Subcutaneous abdominal adipose tissue (tissue), 5 donors: Measurements from ENCODE around the gene MAP3K21.

Experiments used
- H3K27ac ChIP-seq: one replicate; pipeline ENCODE4 v1.7.0; 2013; ENCODE audit warnings: low read depth, mild to moderate bottlenecking, inconsistent platforms, low read length, moderate library complexity
- H3K27me3 ChIP-seq, 5 donors: one replicate each; pipeline ENCODE4 v1.7.0; 2013; ENCODE audit warnings: low read length in 5 of 5, inconsistent platforms in 1 of 5; ENCODE audit not compliant: control insufficient read depth in 5 of 5, insufficient read depth in 4 of 5
- H3K36me3 ChIP-seq, 5 donors: one replicate each; pipeline ENCODE4 v1.7.0; 2013; ENCODE audit warnings: low read length in 5 of 5; ENCODE audit not compliant: control insufficient read depth in 5 of 5, insufficient read depth in 5 of 5
- H3K4me1 ChIP-seq, 5 donors: one replicate each; pipeline ENCODE4 v1.7.0; 2013; ENCODE audit warnings: low read length in 5 of 5, mild to moderate bottlenecking in 3 of 5, moderate library complexity in 1 of 5; ENCODE audit not compliant: control insufficient read depth in 5 of 5, insufficient read depth in 5 of 5
- H3K4me3 ChIP-seq, 5 donors: one replicate each; pipeline ENCODE4 v1.7.0; 2013; ENCODE audit warnings: low read length in 5 of 5, low read depth in 1 of 5
- H3K9ac ChIP-seq, 5 donors: one replicate each; pipeline ENCODE4 v1.7.0; 2013; ENCODE audit warnings: low read length in 5 of 5, mild to moderate bottlenecking in 4 of 5, moderate library complexity in 3 of 5
- H3K9me3 ChIP-seq, 5 donors: one replicate each; pipeline ENCODE4 v1.7.0; 2013; ENCODE audit warnings: low read length in 5 of 5; ENCODE audit not compliant: control insufficient read depth in 5 of 5
- donor health status: healthy.
- donor health status: healthy.
- donor health status: healthy.
- donor health status: healthy.
- donor health status: healthy.

The MAP3K21 gene

DNA sequence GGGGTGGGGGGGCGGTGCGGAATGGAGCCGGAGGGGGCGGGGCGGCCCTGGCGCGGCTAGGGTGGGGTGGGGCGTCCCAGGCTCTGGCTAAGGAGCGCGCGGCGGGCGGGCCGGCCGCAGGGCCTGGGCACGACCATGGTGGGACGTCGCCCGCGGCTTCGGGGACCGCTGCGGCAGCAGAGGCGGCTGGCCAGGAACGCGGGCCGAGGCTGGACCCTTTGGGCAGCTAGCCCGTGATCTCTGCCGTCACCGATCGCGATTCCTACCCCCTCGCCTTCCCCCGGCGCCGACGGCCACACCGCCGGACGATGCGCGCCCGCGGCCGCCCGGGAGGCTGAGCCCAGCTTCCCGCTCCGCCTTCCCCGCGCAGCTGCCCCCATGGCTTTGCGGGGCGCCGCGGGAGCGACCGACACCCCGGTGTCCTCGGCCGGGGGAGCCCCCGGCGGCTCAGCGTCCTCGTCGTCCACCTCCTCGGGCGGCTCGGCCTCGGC lies at the start of gene MAP3K21:
TSS of gene MAP3K21 (plus strand) at position 74 of the 491 bp plus-strand sequence. CDS start at position 379, 305 bp downstream.
- peak within 1 kb of the TSS in 3 of 5 donors; percentile 28 to 56 (median 51) for H3K9ac ChIP-seq
- H3K4me3 ChIP-seq, result peak within 1 kb of the TSS; percentile 40 to 81 (median 71)
- no peaks in the 10 kb centered on the region for H3K9me3 ChIP-seq
- H3K27ac ChIP-seq, result no peak within 1 kb of the TSS
- peaks cover 0 to 6% (median 5%) of the 10 kb centered on the region in 5 donors for H3K27me3 ChIP-seq
- peaks cover 0 to 20% (median 15%) of the 10 kb centered on the region in 5 donors for H3K4me1 ChIP-seq
- no peaks in the 10 kb centered on the region for H3K36me3 ChIP-seq

GRCh38 chr1:233278631-233279030 lies 48.9 kb upstream of the MAP3K21 start:
- Histone ChIP-seq H3K4me3 (no peak overlapping the region), H3K36me3 (no peaks in the 10 kb centered on the region), H3K4me1 (peaks cover 0 to 7% (median 4%) of the 10 kb centered on the region in 5 donors)

DNA sequence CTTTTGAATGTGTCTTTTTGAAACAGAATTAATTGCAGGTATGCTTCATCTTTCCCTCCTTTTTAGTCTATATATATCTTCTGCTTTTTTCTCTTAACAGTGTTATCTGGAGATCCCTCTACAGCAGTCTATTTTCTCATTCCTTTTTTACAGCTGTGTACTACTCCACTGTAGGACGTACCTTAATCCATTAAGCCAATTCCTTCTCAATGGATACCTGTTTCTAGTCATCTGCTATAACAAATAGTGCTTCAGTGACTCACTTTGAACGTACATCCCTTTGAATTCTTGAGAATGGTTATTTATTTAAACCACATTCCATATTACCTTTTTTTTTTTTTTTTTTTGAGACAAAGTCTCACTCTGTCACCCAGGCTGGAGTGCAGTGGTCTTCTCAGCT lies 47.6 kb upstream of the MAP3K21 start:
- H3K27me3 ChIP-seq, result no peaks in the 10 kb centered on the region
- H3K4me1 ChIP-seq, result peaks cover 0 to 7% (median 4%) of the 10 kb centered on the region in 5 donors
- no peaks in the 10 kb centered on the region for H3K36me3 ChIP-seq
- H3K9ac ChIP-seq, result no peak overlapping the region
- H3K9me3 ChIP-seq, result no peaks in the 10 kb centered on the region
- H3K27ac ChIP-seq, result no peak overlapping the region
- no peak overlapping the region for H3K4me3 ChIP-seq

More at GRCh38 chr1:233278631-233279030, 48.9 kb upstream of the MAP3K21 start:
- Histone ChIP-seq H3K9ac (no peak overlapping the region), H3K27me3 (no peaks in the 10 kb centered on the region), H3K9me3 (no peaks in the 10 kb centered on the region), H3K27ac (no peak overlapping the region)

DNA sequence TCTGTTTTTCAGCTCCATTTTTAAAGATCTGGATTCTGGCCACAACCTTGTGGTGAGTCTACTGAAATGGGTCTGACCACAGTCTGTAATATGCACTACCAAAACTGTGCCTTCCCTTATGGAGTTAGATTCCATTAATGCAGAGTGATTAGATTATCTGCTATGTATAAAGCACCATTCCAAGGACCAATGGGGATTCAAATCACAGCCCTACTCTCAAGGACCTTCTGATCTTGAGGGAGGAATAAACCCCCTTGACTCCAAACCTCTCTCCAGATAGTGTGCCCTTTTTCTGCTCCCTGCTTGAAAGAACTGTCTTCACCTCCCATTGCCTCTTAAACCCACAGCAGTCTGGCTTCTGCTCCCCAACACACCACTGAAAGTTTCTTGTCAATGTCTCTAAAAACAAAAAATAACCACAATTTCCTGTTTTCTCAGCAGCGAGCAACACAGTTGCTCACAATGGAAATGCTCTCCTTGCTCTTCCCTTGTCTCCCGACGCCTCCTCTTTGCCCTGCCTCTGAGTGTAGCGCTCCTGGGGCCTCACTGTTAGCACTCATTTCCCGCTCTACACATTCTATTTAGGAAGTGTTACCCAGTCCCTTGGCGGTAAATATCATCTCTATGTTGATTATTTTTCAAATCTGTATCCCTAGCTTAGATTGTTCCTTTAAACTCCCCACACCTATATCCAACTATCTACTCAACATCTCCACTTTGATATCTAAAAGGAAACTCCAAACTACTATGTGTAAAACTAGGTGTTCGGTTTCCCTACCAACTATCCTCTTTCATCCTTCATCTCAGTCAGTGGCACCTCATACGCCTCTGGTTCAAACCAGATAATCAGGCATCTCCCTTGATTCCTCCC lies 45.6 kb upstream of the MAP3K21 start:
- Histone ChIP-seq H3K9ac (no peak overlapping the region), H3K36me3 (no peaks in the 10 kb centered on the region), H3K4me3 (no peak overlapping the region), H3K27me3 (no peaks in the 10 kb centered on the region), H3K27ac (no peak overlapping the region), H3K4me1 (peaks cover 0 to 7% (median 4%) of the 10 kb centered on the region in 5 donors), H3K9me3 (no peaks in the 10 kb centered on the region)

GRCh38 chr1:233282582-233282886 lies 45.0 kb upstream of the MAP3K21 start:
- peaks cover 0 to 7% (median 4%) of the 10 kb centered on the region in 5 donors for H3K4me1 ChIP-seq
- H3K27me3 ChIP-seq, result no peaks in the 10 kb centered on the region
- H3K36me3 ChIP-seq, result no peaks in the 10 kb centered on the region
- H3K27ac ChIP-seq, result no peak overlapping the region
- H3K4me3 ChIP-seq, result no peak overlapping the region
- H3K9me3 ChIP-seq, result no peaks in the 10 kb centered on the region
- H3K9ac ChIP-seq, result no peak overlapping the region

DNA sequence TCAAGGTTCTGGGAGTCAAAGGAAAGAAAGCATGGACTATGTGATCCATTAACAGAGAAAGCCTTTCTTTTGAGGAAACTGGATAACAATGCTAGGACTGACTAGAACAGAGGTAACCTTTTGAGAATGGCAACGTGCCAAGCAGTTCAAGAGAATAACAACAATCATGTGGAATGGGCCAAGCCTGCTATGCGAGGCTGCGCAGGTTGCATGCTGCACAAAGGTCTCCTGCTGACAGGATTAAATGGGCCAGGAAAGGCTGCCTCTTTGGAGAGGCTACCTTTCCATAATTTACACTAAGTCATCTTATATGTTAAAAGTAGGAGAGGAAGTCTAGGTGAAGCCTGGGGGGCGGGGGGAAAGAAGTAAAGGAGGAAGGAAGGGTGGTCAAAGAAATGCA lies 37.8 kb upstream of the MAP3K21 start:
- H3K36me3 ChIP-seq, result no peaks in the 10 kb centered on the region
- H3K9me3 ChIP-seq, result no peaks in the 10 kb centered on the region
- H3K27me3 ChIP-seq, result peaks cover 0 to under 1% (median 0%) of the 10 kb centered on the region in 5 donors
- no peak overlapping the region for H3K9ac ChIP-seq
- H3K27ac ChIP-seq, result no peak overlapping the region
- no peak overlapping the region for H3K4me3 ChIP-seq
- H3K4me1 ChIP-seq, result peaks cover 0 to 17% (median 3%) of the 10 kb centered on the region in 5 donors

- Histone ChIP-seq H3K36me3 (no peaks in the 10 kb centered on the region), H3K4me3 (peak overlapping the region in 1 of 5 donors; percentile 30)
These were observed 37.0 kb upstream of the MAP3K21 start for GRCh38 chr1:233290396-233291034.

DNA sequence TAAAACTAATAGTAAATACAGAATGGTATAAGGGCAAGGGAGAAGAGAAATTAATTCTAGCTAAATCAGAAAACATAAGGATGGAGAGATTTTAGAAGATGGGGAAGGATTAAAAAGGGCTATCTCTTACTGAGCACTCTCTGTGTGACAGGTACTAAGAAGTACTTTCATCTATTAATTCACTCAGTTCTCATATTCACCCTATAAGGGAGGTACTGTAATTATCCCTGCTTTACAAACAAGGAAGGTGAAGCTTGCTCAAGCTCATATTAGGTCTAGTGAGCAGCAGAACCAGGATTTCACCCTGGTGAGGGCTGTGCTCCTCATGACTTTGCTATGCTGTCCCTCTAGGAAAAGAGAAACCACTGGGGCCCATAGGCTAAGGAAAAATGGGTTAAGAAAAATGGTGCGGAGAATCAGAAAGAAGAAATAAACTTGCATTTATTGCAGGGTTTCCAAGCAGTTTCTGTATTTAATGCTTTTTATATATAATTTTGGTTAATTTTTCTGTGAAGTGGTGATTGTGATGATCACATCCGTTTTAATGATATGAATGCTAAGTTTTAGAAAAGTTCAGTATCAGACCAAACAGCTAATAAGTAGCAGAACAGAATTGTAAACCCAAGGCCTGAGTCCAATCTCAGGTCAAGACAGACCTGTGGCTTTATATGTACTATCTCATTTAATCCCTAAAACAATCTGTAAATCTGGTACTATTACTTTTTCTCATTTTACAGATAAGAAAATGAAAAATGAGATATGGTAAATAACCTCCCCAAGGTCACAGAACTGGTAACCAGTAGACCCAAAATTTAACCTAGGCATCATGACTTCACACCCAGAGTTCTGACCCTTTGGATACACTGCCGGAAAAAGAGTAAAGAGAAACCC lies 33.7 kb upstream of the MAP3K21 start:
- Histone ChIP-seq H3K36me3 (no peaks in the 10 kb centered on the region), H3K4me3 (no peak overlapping the region), H3K27me3 (peaks cover 0 to 8% (median 4%) of the 10 kb centered on the region in 5 donors), H3K9me3 (no peaks in the 10 kb centered on the region), H3K9ac (no peak overlapping the region), H3K27ac (peak overlapping the region; percentile 13), H3K4me1 (peaks cover 0 to 29% (median 9%) of the 10 kb centered on the region in 5 donors)

More at GRCh38 chr1:233290396-233291034, 37.0 kb upstream of the MAP3K21 start:
- H3K9ac ChIP-seq, result no peak overlapping the region
- peaks cover 0 to 6% (median 0%) of the 10 kb centered on the region in 5 donors for H3K27me3 ChIP-seq
- H3K27ac ChIP-seq, result no peak overlapping the region
- peaks cover 0 to 24% (median 9%) of the 10 kb centered on the region in 5 donors for H3K4me1 ChIP-seq
- H3K9me3 ChIP-seq, result no peaks in the 10 kb centered on the region

- H3K27ac ChIP-seq, result peak overlapping the region; percentile 35
- H3K4me1 ChIP-seq, result peaks cover 0 to 24% (median 9%) of the 10 kb centered on the region in 5 donors
- no peaks in the 10 kb centered on the region for H3K36me3 ChIP-seq
- H3K9me3 ChIP-seq, result no peaks in the 10 kb centered on the region
- H3K4me3 ChIP-seq, result peak overlapping the region; percentile 52 to 77 (median 75)
- peak overlapping the region in 3 of 5 donors; percentile 29 to 73 (median 39) for H3K9ac ChIP-seq
- H3K27me3 ChIP-seq, result peaks cover 0 to 8% (median 4%) of the 10 kb centered on the region in 5 donors
These were observed 32.6 kb upstream of the MAP3K21 start for GRCh38 chr1:233294913-233295236.
